ENCODE measurements around the gene CPNE5.

Gene CPNE5

DNA sequence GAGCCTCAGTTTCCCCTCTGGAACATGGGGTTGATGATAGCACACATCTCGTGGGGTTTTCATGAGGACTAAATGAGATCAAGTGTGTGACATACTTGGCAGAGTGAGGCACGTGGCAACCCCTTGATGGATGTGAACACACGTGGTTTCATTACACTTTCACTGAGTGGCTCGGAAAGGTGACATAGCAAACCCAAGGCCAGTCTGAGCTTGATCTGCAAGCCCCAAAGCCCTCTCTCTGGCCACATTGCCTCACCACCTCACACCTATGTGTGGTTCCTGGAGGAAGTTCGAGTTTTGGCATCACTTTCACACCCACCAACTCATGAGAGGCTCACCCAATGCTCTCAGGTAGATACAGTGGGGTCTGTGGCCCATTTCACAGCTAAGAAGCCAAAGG is 60.0 kb downstream of the CPNE5 start:
- no peak for DNase-seq (ENCODE audit: low read depth, low spot score)
- H3K4me3 ChIP-seq (ENCODE audit: low read length): no peak overlapping the region

DNA sequence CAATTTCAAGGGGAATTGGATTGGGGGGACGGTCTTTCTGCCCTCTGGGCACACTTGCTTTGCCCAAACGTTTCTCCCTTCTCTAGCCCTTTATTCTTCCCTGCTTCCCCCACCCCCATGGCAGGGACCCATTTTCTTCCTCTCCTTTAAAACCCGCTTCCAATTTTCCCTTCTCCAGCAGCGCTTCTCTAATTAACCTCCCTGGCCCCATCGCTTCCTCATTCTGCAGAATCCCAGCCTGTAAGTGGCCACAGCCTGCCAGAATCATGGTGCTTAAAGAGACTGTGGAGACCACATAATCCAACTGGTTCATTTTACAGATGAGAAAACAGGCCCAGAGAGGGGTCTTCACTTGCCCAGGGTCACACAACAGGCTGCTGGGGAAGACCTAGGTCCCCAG is 61.4 kb downstream of the CPNE5 start:
- H3K4me3 ChIP-seq (ENCODE audit: low read length): no peak overlapping the region
- DNase-seq (ENCODE audit: low read depth, low spot score): no peak

DNA sequence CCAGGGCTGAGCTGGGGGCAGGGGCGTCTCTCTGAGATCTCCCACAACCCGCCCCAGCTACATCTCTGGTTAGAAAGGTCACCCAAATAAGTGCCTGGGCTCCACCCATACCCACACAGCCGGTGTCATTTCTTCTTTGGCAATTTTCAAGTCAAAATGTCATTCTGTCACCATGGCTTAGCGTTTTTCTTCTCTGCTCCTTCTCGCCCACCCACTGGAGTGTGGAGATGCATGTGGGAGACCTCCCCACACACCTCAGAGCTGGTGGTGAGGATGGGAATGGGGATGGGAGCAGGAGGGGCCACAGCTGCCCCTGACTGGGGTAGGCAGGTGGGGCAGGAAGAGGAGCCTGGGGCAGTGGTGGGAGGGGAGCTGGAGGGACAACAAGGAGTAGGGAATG is 63.1 kb downstream of the CPNE5 start:
- H3K4me3 ChIP-seq (ENCODE audit: low read length): no peak overlapping the region
- DNase-seq (ENCODE audit: low read depth, low spot score): no peak

DNA sequence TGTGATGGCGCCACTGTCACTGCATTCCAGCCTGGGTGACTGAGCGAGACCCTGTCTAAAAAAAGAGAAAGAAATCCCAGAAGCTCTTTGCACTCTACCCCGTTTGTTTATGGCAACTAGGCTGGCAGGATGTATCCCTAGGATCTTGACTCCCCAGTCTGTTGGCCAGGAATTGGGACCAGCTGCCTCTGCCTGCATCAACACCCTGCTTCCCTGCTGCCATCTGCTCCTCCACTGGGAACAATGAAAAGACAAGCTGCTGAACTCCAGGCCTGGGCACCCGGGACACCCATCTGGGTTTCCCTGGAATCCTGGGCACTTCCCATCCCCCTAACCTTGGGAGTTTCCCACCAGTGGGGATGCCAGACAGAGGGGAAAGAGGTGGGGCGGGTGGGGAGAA is 64.9 kb downstream of the CPNE5 start:
- no peak overlapping the region for H3K4me3 ChIP-seq (ENCODE audit: low read length)
- DNase-seq (ENCODE audit: low read depth, low spot score): no peak

DNA sequence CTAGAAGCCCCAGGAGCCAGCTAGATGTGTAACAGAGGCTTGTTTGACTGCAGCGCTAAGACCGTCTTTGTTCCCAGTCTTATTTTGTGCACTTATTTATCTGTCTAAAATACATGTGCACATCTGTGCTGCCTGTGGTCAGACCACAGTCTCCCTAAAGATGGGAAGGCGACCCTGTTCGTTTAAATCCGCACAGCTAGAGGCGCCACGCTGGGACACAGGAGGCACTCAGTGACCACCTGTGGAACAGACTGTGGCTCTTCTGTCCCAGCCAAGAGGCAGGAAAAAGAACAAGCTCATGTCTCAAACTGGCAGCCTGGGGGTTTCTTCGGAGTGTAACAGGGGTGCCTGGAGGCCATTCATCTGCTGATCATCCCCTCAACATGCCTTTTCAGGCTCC is 66.8 kb downstream of the CPNE5 start:
- H3K4me3 ChIP-seq (ENCODE audit: low read length): peak overlapping the region; percentile 15
- peak; percentile 87 for DNase-seq (ENCODE audit: low read depth, low spot score)

DNA sequence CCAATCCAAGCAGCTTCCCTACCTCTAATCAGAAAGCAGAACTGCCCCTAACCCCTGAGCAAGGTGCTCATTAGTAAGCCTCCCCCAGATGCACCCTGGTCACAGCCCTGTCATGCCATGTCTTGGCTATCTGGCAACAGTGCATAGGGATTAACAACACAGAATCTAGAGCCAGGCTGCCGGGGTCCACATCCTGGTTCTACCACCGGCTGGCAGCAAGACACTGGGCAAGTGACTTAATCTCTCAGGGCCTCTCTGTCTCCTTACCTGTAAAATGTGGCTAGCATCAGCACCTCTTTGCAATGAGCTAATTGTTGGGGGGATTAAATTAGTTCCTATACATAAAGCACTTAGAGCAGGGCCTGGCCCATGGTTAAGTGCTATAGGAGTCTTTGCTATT is 68.1 kb downstream of the CPNE5 start:
- no peak overlapping the region for H3K4me3 ChIP-seq (ENCODE audit: low read length)
- DNase-seq (ENCODE audit: low read depth, low spot score): no peak

DNA sequence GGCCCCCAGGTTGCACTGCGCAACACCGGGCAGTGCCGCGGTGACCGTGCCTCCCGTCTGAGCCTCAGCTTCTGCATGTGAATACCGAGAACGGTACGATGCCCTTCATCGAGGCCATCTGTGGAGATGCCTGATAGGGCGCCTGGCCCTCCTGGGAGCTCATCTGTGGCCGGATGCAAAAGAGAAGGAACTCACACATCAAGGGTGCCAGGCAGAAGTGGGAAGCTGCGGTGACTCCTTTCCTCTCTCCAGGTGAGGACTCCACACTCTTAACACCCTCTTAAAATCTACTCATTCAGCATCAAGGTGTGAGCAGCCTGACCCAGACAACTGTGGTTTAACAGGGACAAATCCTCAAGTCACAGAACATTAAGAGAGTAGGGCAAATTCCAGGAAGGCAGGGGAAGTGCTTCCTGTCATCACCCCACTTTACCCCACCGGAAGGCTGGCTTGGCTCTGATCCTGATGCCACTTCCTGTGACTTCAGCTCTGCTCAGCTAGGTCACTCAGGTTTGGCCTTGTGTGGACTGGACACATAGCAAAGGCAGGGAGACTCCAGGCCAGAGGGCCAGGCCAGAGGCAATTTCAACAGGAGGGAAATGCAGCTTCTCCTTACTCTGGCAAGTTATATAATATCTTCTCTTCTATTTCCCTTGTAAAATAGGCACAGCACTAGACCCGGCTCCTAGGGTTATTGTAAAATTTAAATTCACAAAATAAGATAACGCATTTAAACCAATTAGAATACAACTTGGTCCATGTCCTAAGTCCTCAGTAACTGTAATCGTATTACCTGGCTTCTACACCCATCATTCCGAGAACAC is 69.4 kb downstream of the CPNE5 start:
- DNase-seq (ENCODE audit: low read depth, low spot score): peak; percentile 78
- H3K4me3 ChIP-seq (ENCODE audit: low read length): peak overlapping the region; percentile 16

DNA sequence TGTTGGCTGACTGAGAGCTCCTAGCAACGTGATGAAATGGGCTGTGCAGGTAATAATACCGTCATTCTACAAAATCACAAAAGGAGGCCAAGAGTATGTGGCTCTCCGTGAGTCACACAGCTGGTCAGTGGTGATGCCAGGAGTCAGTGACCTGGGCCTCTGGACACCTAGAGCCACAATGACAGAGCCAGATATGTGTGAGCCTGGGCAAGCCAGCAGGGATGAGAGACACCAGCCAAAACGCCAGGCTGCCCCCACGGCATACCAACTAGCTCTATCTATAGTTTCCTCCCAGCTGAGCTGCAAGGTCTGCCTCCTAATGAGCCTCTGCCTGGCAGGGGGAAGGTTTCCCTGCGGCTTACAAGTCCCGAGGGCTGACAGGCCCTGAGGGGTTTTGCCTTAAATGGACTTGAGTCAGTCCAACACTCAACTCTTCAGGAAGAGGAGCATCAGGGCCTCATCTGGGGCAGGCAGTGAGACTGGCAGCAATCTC is 70.0 kb downstream of the CPNE5 start:
- peak; percentile 37 for DNase-seq (ENCODE audit: low read depth, low spot score)
- peak overlapping the region; percentile 16 for H3K4me3 ChIP-seq (ENCODE audit: low read length)

DNA sequence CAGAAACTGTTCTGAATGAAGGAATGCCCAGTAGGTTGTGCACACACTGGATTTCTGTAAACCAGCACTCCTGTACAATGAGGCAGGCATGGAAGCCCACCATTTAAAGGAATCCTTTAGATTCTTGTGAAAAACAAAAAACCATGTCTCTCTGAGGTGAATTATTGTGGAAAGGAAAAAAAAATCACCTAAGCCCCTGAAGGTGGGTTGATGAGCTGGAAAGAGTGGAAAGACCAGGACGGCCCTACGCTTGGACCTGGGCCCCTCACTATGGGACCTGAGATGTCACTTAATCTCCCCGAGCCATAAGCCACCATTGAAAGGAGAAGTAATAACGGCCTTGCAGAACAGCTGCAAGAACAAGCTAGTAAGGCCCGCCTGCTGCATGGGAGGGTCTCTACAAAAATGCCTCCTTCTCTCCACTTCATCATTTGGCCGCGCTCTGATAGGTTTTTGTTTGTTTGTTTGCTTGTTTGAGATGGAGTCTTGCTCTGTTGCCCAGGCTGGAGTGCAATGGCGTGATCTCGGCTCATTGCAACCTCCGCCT is 72.8 kb downstream of the CPNE5 start:
- DNase-seq (ENCODE audit: low read depth, low spot score): no peak
- H3K4me3 ChIP-seq (ENCODE audit: low read length): no peak overlapping the region

DNA sequence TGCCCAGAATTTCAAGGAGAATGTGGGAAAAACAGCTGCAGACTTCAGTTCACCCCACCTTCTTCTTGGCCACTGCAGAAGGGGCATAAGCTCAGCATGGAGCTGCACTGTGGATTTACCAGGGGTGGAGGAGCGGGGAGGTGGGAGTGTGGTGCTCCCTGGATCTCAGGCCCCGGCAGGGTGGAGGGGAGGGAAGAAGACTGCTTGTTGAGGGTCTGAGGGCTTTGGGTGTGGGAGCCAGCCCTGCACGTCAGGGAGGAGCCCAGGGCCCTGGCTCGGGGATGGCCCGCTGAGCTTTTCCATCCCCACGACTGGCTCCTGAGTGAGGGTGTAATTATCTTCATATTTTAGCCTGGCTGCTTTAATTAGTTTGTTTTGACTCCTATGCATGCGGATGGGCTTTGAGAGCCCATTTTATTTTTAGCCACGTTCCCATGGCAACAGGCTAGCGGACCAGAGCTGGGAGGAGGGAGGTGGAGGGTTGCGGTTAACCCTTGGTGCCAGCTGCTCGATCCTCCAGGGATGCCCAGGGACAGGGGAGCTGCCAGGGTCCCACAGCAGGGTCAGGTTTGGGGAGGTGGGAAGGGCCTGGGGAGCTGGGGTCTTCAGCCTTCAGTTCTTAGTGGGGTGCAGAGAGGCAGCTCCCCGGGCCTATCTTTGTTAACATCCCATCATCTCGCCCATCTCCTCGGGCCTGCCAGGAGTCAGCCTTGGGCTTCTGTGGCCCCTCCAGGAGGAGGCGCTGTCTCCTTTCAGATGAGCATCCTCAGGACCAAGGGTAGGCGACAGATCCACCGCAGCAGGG is 73.4 kb downstream of the CPNE5 start:
- H3K4me3 ChIP-seq (ENCODE audit: low read length): no peak overlapping the region
- peak; percentile 69 for DNase-seq (ENCODE audit: low read depth, low spot score)

DNA sequence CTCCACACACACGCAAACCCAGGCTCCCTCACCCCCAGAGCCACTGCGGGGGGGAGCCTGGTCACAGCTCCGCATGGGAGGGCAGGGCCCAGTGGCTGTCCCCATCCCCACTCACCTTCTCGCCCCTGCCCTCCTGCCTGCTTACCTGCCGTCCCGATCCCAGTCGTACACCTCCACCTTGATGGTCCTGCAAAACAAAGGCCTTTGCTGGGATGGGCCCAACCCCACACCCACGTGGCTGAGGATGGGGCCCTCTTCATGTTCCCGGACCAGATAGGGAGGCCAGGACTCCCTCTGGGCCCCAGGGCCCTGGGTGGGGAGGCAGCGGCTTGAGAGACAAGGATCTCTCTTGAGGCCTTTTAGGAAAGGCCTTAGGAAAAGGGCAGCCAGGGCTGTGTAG is 74.1 kb downstream of the CPNE5 start:
- no peak for DNase-seq (ENCODE audit: low read depth, low spot score)
- no peak overlapping the region for H3K4me3 ChIP-seq (ENCODE audit: low read length)

DNA sequence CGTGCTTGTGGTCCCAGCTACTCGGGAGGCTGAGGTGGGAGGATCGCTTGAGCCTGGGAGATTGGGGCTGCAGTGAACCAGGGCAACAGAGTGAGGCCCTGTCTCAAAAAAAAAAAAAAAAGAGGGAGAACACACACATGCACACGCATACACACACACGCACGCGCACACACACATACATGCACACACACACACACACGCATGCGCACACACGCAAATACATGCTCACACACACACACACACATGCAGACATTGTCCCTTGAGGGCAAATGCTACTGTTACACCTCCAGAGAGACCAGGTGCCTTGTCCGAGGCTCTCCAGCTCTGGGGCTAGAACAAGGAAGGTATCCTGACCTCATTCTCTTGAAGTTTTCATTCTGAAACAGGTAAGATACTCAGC is 77.1 kb downstream of the CPNE5 start:
- no peak overlapping the region for H3K4me3 ChIP-seq (ENCODE audit: low read length)
- DNase-seq (ENCODE audit: low read depth, low spot score): no peak

DNA sequence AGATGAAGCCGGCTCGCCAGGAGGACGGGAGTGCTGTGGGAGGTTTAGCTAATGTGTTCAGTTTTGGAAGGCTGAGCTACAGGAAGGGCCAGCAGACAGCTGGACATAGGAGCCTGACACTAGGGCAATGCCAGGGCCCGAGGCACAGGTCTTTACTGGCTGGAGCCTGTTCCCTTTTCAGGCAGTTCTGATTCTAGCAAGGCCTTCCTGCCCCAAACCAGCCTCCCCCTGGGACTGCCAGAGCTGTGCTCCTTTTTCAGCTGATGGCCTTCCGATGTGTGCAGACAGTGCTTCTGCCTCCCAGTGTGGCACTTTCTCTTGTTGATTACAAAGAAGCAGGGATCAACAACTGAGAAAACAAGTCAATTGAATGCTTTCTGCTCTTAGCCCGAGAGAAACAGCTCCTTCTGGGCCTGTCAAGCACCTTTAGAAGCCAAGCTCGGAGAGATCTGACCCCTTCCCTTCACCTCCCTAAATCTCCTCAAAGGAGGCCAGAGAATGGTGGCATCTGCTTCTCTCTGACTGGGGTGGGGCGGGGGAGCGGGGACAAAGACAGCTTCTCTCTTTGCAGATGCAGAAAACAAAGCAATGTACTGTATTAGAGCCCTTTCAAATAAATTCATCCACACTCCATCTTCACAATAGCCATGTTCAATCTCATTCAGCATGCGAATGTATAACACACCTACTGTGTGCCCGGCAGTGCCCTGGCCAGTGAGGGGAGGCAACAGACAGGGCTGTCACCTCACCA is 78.4 kb downstream of the CPNE5 start:
- no peak overlapping the region for H3K4me3 ChIP-seq (ENCODE audit: low read length)
- no peak for DNase-seq (ENCODE audit: low read depth, low spot score)

DNA sequence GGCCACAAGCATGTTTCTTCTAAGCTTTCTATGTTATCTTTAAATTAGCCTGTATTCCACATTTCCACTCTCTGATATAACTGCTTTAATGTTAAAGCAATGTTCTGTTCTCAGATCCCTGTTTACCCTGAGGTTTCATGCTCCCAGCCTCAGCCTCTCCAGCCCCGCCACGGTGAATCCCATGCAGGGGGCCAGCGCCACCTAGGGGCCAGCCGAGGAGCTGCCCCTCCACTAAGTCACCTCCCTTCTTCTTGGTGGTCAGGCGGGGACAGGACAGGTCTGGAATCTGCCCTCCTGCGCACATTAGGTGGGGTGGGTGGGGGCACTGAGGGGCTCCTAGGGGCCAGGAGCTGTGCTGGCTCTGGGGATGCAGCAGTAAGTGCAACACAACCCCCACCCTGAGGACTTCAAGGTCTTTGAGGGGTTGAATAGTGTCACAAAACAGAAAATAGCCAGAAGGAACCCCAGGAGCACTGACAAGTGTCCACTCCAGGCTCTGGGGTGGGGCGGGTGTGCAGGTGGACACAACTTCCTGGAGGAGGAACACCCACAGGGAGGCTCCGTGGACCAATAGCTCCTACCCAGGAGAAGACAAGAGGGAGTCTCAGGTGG is 80.0 kb downstream of the CPNE5 start:
- no peak overlapping the region for H3K4me3 ChIP-seq (ENCODE audit: low read length)
- DNase-seq (ENCODE audit: low read depth, low spot score): peak; percentile 42

DNA sequence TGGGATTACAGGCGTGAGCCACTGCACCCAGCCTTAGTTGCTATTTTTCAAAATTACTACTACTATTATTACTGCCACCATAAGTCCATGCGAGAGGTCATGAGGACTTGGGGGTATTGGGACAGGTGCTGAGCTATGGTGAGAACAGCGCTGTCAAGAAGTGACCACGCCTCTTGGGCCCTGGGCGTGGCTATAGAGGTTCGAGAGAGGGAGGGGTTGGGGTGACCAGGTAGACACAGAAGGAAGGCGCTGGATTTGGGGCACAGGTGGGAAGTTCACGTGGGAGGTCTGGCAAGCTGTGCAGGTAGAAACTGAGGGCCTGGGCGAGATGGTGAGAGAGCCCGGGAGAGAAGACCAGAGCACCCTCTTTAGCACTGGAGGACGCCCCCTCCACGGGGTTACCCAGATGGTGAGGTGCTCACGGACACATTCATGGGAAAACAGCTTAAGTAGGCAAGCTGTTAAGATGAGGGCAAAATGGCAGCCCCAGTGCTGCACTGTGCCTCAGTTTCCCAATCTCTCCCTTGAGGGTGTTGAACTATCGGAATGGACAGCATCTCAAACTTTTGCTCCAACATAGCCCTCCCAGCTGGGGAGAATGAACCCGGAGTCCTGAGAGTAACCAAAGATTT is 80.6 kb downstream of the CPNE5 start:
- DNase-seq (ENCODE audit: low read depth, low spot score): no peak
- no peak overlapping the region for H3K4me3 ChIP-seq (ENCODE audit: low read length)

DNA sequence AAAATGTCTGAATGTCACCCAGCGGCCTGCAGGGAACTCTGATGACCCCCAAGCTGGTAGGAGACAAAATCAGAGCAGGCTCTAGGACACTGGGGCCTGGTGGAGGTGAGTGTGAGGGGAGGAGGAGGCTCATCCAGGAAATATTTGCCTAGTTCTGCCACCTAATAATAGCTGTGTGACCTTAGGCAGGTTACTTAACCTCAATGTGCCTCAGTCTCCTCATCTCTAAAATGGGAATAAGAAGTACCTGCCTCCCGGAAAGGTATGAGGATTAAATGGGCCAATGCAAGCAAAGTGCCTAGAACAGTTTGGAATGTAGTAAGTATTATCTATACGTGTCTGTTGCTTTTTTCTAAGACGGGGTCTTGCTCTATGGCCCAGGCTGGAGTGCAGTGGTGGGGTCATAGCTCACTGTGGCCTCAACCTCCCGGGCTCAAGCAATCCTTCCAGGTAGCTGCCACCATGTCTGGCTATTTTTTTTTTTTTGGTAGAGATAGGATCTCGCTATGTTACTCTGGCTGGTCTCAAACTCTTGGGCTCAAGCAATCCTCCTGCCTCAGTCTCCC is 81.2 kb downstream of the CPNE5 start:
- no peak for DNase-seq (ENCODE audit: low read depth, low spot score)
- no peak overlapping the region for H3K4me3 ChIP-seq (ENCODE audit: low read length)

DNA sequence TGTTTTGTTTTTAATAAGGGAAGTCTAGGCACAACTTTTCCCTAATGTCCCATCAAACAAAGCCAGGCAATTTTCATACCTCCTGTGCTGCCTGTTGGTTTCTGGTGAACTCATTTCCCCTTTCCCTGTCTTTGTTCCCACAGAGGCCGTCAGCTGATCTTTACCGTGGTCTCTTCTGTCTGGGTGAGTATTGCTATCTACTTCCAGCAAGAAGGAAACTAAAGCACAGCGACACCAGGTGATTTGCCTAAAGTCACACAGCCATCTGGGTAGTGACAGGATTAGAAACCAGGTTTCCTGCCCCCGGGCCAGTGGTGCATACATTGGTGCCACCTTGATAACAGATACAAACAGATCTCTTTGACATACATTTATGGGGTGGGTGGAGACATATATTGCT is 82.0 kb downstream of the CPNE5 start:
- no peak overlapping the region for H3K4me3 ChIP-seq (ENCODE audit: low read length)
- peak; percentile 58 for DNase-seq (ENCODE audit: low read depth, low spot score)

DNA sequence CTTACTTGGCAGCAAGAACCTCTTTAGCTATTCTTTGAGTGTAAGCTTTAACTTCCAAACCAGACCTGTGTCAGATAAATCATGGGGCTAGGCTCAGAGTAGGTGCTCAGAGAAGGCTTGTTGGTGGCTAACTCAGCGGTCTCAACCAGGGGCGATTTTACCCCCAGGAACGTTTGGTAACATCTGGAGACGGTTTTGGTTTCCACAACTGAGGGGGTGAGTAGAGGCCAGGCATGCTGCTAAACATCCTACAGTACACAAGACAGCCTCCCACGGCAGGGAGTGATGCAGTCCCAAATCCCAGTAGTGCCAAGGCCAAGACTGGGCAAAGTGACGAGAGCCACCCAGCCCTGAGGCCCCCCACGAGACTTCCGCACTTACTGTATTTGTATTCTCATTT is 82.5 kb downstream of the CPNE5 start:
- DNase-seq (ENCODE audit: low read depth, low spot score): no peak

More for the DNA sequence above, 82.5 kb downstream of the CPNE5 start:
- no peak overlapping the region for H3K4me3 ChIP-seq (ENCODE audit: low read length)
